CD4-positive, alpha-beta T cell (primary cell): ENCODE results near the gene ANTXR1. TPM values are rescaled to one million over a fixed set of nuclear protein-coding genes. Genes with fewer than 3 reads are reported as not detected.

Source experiments
- ATAC-seq: fragments of 200-7000 bp; cut with Tn5 transposase; one replicate; pipeline ENCODE4 v1.10.0; 2022; ENCODE audit warnings: mild to moderate bottlenecking; ENCODE audit not compliant: poor library complexity
- CTCF ChIA-PET: fragments of 350-600 bp; sonication (Branson Sonifier 250); formaldehyde crosslinking; loops from one replicate; lab custom pipeline; 2021; ENCODE audit warnings: antibody characterized with exemption, inconsistent platforms; lab: Charles Lee
- POLR2A ChIA-PET: fragments of 350-600 bp; sonication (Branson Sonifier 250); formaldehyde crosslinking; loops from one replicate; lab custom pipeline; 2021; ENCODE audit warnings: antibody characterized with exemption, inconsistent platforms; lab: Charles Lee
- DNase-seq, 14 experiments: peaks; one replicate each; pipeline ENCODE4 v3.0.0-alpha.2; 2013 to 2020; ENCODE audit warnings: mixed read lengths in 2 of 14
- H3K27ac ChIP-seq, 2 donors: one replicate each; pipeline versions ENCODE4 v1.5.1 to v1.7.0; 2013; ENCODE audit warnings: low read length in 2 of 2, low read depth in 1 of 2, mild to moderate bottlenecking in 1 of 2
- H3K27me3 ChIP-seq, 2 experiments: 1 replicate in 1 of 2; 2 replicates in 1 of 2; pipeline versions ENCODE4 v1.6.1 to v1.7.0; 2013; ENCODE audit warnings: low read length in 2 of 2, control low read depth in 1 of 2, mild to moderate bottlenecking in 1 of 2, moderate library complexity in 1 of 2; ENCODE audit not compliant: insufficient read depth in 2 of 2, control insufficient read depth in 1 of 2
- H3K36me3 ChIP-seq: one replicate; pipeline ENCODE4 v1.6.1; 2013; ENCODE audit warnings: low read length, control low read depth; ENCODE audit not compliant: insufficient read depth
- H3K4me1 ChIP-seq: one replicate; pipeline ENCODE4 v1.6.1; 2013; ENCODE audit warnings: low read length, control low read depth; ENCODE audit not compliant: insufficient read depth
- H3K4me3 ChIP-seq: one replicate; pipeline ENCODE4 v1.5.1; 2013; ENCODE audit warnings: mild to moderate bottlenecking, low read length, moderate library complexity
- H3K9me3 ChIP-seq, 2 experiments: 1 replicate in 1 of 2; 2 replicates in 1 of 2; pipeline versions ENCODE4 v1.6.1 to v1.7.0; 2013; ENCODE audit warnings: low read length in 2 of 2, mild to moderate bottlenecking in 2 of 2, control low read depth in 1 of 2, moderate library complexity in 1 of 2; ENCODE audit not compliant: control insufficient read depth in 1 of 2, insufficient read depth in 1 of 2
- H3K27ac Mint-ChIP-seq: one replicate; pipeline ENCODE4 v1.8.0; 2020; ENCODE audit warnings: mixed read lengths
- H3K27me3 Mint-ChIP-seq: one replicate; pipeline ENCODE4 v1.8.0; 2021; ENCODE audit warnings: mixed read lengths
- H3K36me3 Mint-ChIP-seq: one replicate; pipeline ENCODE4 v1.8.0; 2021; ENCODE audit warnings: low read depth, mixed read lengths
- H3K4me1 Mint-ChIP-seq: one replicate; pipeline ENCODE4 v1.8.0; 2021; ENCODE audit warnings: low read depth, mixed read lengths
- H3K4me3 Mint-ChIP-seq: one replicate; pipeline ENCODE4 v1.8.0; 2020; ENCODE audit warnings: mild to moderate bottlenecking, mixed read lengths
- H3K9me3 Mint-ChIP-seq: one replicate; pipeline ENCODE4 v1.8.0; 2020; ENCODE audit warnings: mixed read lengths
- CTCF ChIP-seq: fragments of 200-600 bp; IDR thresholded peaks from one replicate; pipeline ENCODE4 v1.8.0; 2022; ENCODE audit warnings: antibody characterized with exemption, mild to moderate bottlenecking
- intact Hi-C, 2 experiments: fragments of 100-400 bp; cut with DNase I in 1 of 2; cut with micrococcal nuclease in 1 of 2; formaldehyde crosslinking; loops; one replicate each; pipeline versions ENCODE4 v1.15.1 to v1.9.0; 2023 to 2025; cut with DNase I, micrococcal nuclease
- total RNA-seq, 174 experiments: library from RNA in 2 of 174; stranded (reverse) in 2 of 174; gene quantifications; one replicate each; pipeline ENCODE4 v1.2.3 and lab custom pipeline; 2021 to 2026

Gene ANTXR1
- total RNA-seq, 2 experiments from 2014 or later, result not detected

GRCh38 chr2:69103419-69103818 lies 90.4 kb downstream of the ANTXR1 start:
- Histone ChIP-seq H3K36me3 (no peaks in the 10 kb centered on the region), H3K4me3 (no peak overlapping the region), H3K4me1 (no peaks in the 10 kb centered on the region), H3K27me3 (no peaks in the 10 kb centered on the region), H3K27ac (no peak overlapping the region), H3K9me3 (no peaks in the 10 kb centered on the region)
- ATAC-seq (no peak), DNase-seq (no peak)
- no peak for TF ChIP-seq CTCF
- no peaks in the 10 kb centered on the region for H3K36me3 Mint-ChIP-seq
- H3K27ac Mint-ChIP-seq, result no peak overlapping the region
- POLR2A ChIA-PET, result no interaction called here
- peaks cover 5% of the 10 kb centered on the region for H3K27me3 Mint-ChIP-seq
- CTCF ChIA-PET, result no interaction called here
- H3K9me3 Mint-ChIP-seq, result no peaks in the 10 kb centered on the region
- no peak overlapping the region for H3K4me3 Mint-ChIP-seq
- no peaks in the 10 kb centered on the region for H3K4me1 Mint-ChIP-seq
- intact Hi-C loops, result no loop called here

GRCh38 chr2:69104261-69104660 lies 91.3 kb downstream of the ANTXR1 start:
- Mint-ChIP-seq H3K4me1 (no peaks in the 10 kb centered on the region), H3K27me3 (peaks cover 5% of the 10 kb centered on the region), H3K4me3 (no peak overlapping the region), H3K27ac (no peak overlapping the region), H3K9me3 (no peaks in the 10 kb centered on the region), H3K36me3 (no peaks in the 10 kb centered on the region)
- intact Hi-C loops, result no loop called here
- Histone ChIP-seq H3K27me3 (no peaks in the 10 kb centered on the region), H3K4me1 (no peaks in the 10 kb centered on the region), H3K9me3 (no peaks in the 10 kb centered on the region), H3K36me3 (no peaks in the 10 kb centered on the region), H3K4me3 (no peak overlapping the region), H3K27ac (no peak overlapping the region)
- DNase-seq (no peak), ATAC-seq (no peak)
- no peak for TF ChIP-seq CTCF
- POLR2A ChIA-PET, result no interaction called here
- CTCF ChIA-PET, result no interaction called here

- H3K4me3 Mint-ChIP-seq, result no peak overlapping the region
Measured at GRCh38 chr2:69109255-69109654, 96.3 kb downstream of the ANTXR1 start.

More at GRCh38 chr2:69109255-69109654, 96.3 kb downstream of the ANTXR1 start:
- POLR2A ChIA-PET, result no interaction called here
- no peaks in the 10 kb centered on the region for H3K4me1 ChIP-seq
- H3K27me3 Mint-ChIP-seq, result peaks cover 5% of the 10 kb centered on the region
- no peak overlapping the region for H3K27ac ChIP-seq
- H3K36me3 ChIP-seq, result no peaks in the 10 kb centered on the region
- CTCF ChIA-PET, result no interaction called here
- H3K9me3 Mint-ChIP-seq, result no peaks in the 10 kb centered on the region
- DNase-seq (no peak), ATAC-seq (no peak)
- TF ChIP-seq CTCF, result no peak
- no peaks in the 10 kb centered on the region for H3K36me3 Mint-ChIP-seq
- H3K27me3 ChIP-seq, result peaks cover 0 to 3% of the 10 kb centered on the region in 2 experiments
- no peak overlapping the region for H3K27ac Mint-ChIP-seq
- H3K4me3 ChIP-seq, result no peak overlapping the region
- intact Hi-C loops, result no loop called here
- H3K4me1 Mint-ChIP-seq, result no peaks in the 10 kb centered on the region
- H3K9me3 ChIP-seq, result no peaks in the 10 kb centered on the region
